Thoracic aorta (tissue), 2 donors: ENCODE results near the gene SLC49A3. TPM values are rescaled to one million over a fixed set of nuclear protein-coding genes. Genes with fewer than 3 reads are reported as not detected.

Experiments used
- ATAC-seq: fragments of 150-250 bp; one replicate; pipeline ENCODE4 v1.8.0; 2017; ENCODE audit warnings: low read depth; ENCODE audit not compliant: insufficient number of reproducible peaks, low FRiP score
- DNase-seq: peaks from one replicate; pipeline ENCODE4 v3.0.0-alpha.2; 2020; ENCODE audit warnings: low spot score
- H3K27ac ChIP-seq, 2 donors: fragments of 200-600 bp; sonication (generic); 1 replicate in 1 of 2; 2 replicates in 1 of 2; pipeline ENCODE4 v1.5.1; 2016; ENCODE audit warnings: mild to moderate bottlenecking in 2 of 2, moderate library complexity in 2 of 2
- H3K27me3 ChIP-seq: fragments of 200-600 bp; sonication (generic); replicated peaks from 2 replicates; pipeline ENCODE4 v1.6.0; 2016; ENCODE audit warnings: mild to moderate bottlenecking; ENCODE audit not compliant: insufficient read depth
- H3K36me3 ChIP-seq: fragments of 200-600 bp; sonication (generic); one replicate; pipeline ENCODE4 v1.5.1; 2016
- H3K4me1 ChIP-seq, 2 donors: fragments of 200-600 bp; sonication (generic); 1 replicate in 1 of 2; 2 replicates in 1 of 2; pipeline versions ENCODE4 v1.5.1 to v1.6.0; 2016; ENCODE audit warnings: low read depth in 2 of 2, mild to moderate bottlenecking in 1 of 2; ENCODE audit not compliant: control insufficient read depth in 1 of 2
- H3K4me3 ChIP-seq: fragments of 200-600 bp; sonication (generic); 2 replicates; pipeline ENCODE4 v1.5.1; 2016; ENCODE audit warnings: mild to moderate bottlenecking
- H3K9me3 ChIP-seq: fragments of 200-600 bp; sonication (generic); 2 replicates; pipeline ENCODE4 v1.5.1; 2016
- CTCF ChIP-seq: fragments of 200-600 bp; sonication (generic); IDR thresholded peaks from one replicate; pipeline ENCODE4 v1.5.1; 2019; ENCODE audit warnings: antibody characterized with exemption
- total RNA-seq, 2 donors: library from RNA; depleted of rRNA; stranded (reverse); fragments of >200 nt; gene quantifications; one replicate each; pipeline versions ENCODE4 v1.1.0 to v1.2.3, GENCODE V29; 2016

Gene SLC49A3
- total RNA-seq, 2 donors from 2014 or later = 9.1 to 26.0 TPM

- TF ChIP-seq CTCF = no peak
- no peak overlapping the region for H3K4me3 ChIP-seq
- no peak overlapping the region for H3K27ac ChIP-seq
- H3K4me1 ChIP-seq = no peaks in the 10 kb centered on the region
- ATAC-seq = no peak
- no peaks in the 10 kb centered on the region for H3K27me3 ChIP-seq
- H3K36me3 ChIP-seq = peaks cover 38% of the 10 kb centered on the region
- H3K9me3 ChIP-seq = no peaks in the 10 kb centered on the region
- no peak for DNase-seq
Measured at GRCh38 chr4:729336-730315, 40.7 kb upstream of the SLC49A3 start.

- TF ChIP-seq CTCF = no peak
- no peaks in the 10 kb centered on the region for H3K27me3 ChIP-seq
- DNase-seq (no peak), ATAC-seq (no peak)
- H3K27ac ChIP-seq = no peak overlapping the region
- H3K4me1 ChIP-seq = no peaks in the 10 kb centered on the region
- H3K4me3 ChIP-seq = no peak overlapping the region
- H3K36me3 ChIP-seq = peaks cover 25% of the 10 kb centered on the region
- no peaks in the 10 kb centered on the region for H3K9me3 ChIP-seq
Measured at GRCh38 chr4:727576-727975, 38.6 kb upstream of the SLC49A3 start.

- Histone ChIP-seq H3K9me3 (no peaks in the 10 kb centered on the region), H3K4me3 (no peak overlapping the region), H3K36me3 (peaks cover 21% of the 10 kb centered on the region), H3K4me1 (no peaks in the 10 kb centered on the region), H3K27ac (no peak overlapping the region), H3K27me3 (no peaks in the 10 kb centered on the region)
- TF ChIP-seq CTCF = no peak
- no peak for DNase-seq
- ATAC-seq = no peak
Measured at GRCh38 chr4:726838-727237, 37.9 kb upstream of the SLC49A3 start.

GRCh38 chr4:726235-726787 lies 37.4 kb upstream of the SLC49A3 start:
- Histone ChIP-seq H3K4me3 (no peak overlapping the region), H3K4me1 (no peaks in the 10 kb centered on the region), H3K9me3 (no peaks in the 10 kb centered on the region), H3K36me3 (peaks cover 20% of the 10 kb centered on the region), H3K27me3 (no peaks in the 10 kb centered on the region), H3K27ac (no peak overlapping the region)
- no peak for DNase-seq
- no peak for ATAC-seq
- no peak for TF ChIP-seq CTCF

GRCh38 chr4:725391-726234 lies 36.7 kb upstream of the SLC49A3 start:
- ATAC-seq (no peak), DNase-seq (no peak)
- Histone ChIP-seq H3K27ac (no peak overlapping the region), H3K4me3 (no peak overlapping the region), H3K36me3 (peaks cover 13% of the 10 kb centered on the region), H3K27me3 (no peaks in the 10 kb centered on the region), H3K4me1 (no peaks in the 10 kb centered on the region), H3K9me3 (no peaks in the 10 kb centered on the region)
- no peak for TF ChIP-seq CTCF
